A549 treated with Hydrocortisone at 1 μM for 4 hours (cell line): Measurements from ENCODE around the gene BUB1. TPM values are rescaled to one million over a fixed set of nuclear protein-coding genes. Genes with fewer than 3 reads are reported as not detected.

Experiments used
- total RNA-seq: library from RNA; stranded (reverse); fragments of 200-300 nt; extraction: Qiagen RNA extraction; gene quantifications from 5 replicates; pipeline ENCODE4 v1.2.3, GENCODE V29; 2022

The BUB1 gene
- 35.8 to 49.0 TPM (median 40.2 TPM) in 5 replicates for total RNA-seq

GRCh38 chr2:110677530-110678456 is at the start of gene BUB1:
Gene BUB1 (minus strand): TSS chr2:110678063. CDS start chr2:110677995, 68 bp downstream.

Other genes with a start within 250 kb of the BUB1 start
- 0.46 to 1.2 TPM (median 0.75 TPM) in 5 replicates for gene LIMS4, start 205.2 kb downstream of the BUB1 start, total RNA-seq
- gene RGPD6, start 100.8 kb downstream of the BUB1 start, total RNA-seq, result 5.6 to 14.7 TPM (median 10.3 TPM) in 5 replicates
- not detected in 5 replicates for gene ACOXL, start 54.5 kb upstream of the BUB1 start, total RNA-seq